A673 (cell line): ENCODE measurements around the gene S100A9. TPM values are rescaled to one million over a fixed set of nuclear protein-coding genes. Genes with fewer than 3 reads are reported as not detected.
"Not testable (repeated sequence)": the region's sequence is repeated elsewhere in the genome, so short reads cannot be mapped to it uniquely, and the experiment has no call there.

ENCODE experiments used
- BruUV-seq: library from RNA; stranded (reverse); fragments of 400-500 nt; replicated peaks from 2 replicates; lab custom pipeline; 2021; lab: Mats Ljungman, UMichigan
- CTCF ChIA-PET: fragments of 300-600 bp; sonication (Branson Sonifier 250); formaldehyde crosslinking; loops from one replicate; lab custom pipeline; 2022; ENCODE audit warnings: antibody characterized with exemption; lab: Charles Lee
- POLR2A ChIA-PET: fragments of 300-600 bp; sonication (Branson Sonifier 250); formaldehyde crosslinking; loops from one replicate; lab custom pipeline; 2022; ENCODE audit warnings: antibody characterized with exemption; ENCODE audit not compliant: low non-redundant PET; lab: Charles Lee
- DNase-seq: peaks from one replicate; pipeline ENCODE4 v3.0.0-alpha.2; 2015; ENCODE audit warnings: low spot score
- H3K27ac ChIP-seq: fragments of 200-600 bp; sonication (generic); 2 replicates; pipeline ENCODE4 v1.5.1; 2016; ENCODE audit warnings: mixed run types, low read depth, mild to moderate bottlenecking, mixed read lengths, antibody characterized with exemption, low read length; ENCODE audit not compliant: poor library complexity, severe bottlenecking
- H3K27me3 ChIP-seq: fragments of 200-600 bp; sonication (generic); replicated peaks from 2 replicates; pipeline ENCODE4 v1.6.1; 2017; ENCODE audit warnings: mixed run types, low read depth, mild to moderate bottlenecking, mixed read lengths, antibody characterized with exemption, low read length; ENCODE audit not compliant: insufficient read depth, poor library complexity
- H3K36me3 ChIP-seq: fragments of 200-600 bp; sonication (generic); 2 replicates; pipeline ENCODE4 v1.6.1; 2016; ENCODE audit warnings: mixed run types, mild to moderate bottlenecking, mixed read lengths, antibody characterized with exemption, low read length; ENCODE audit not compliant: insufficient read depth, poor library complexity, severe bottlenecking
- H3K4me1 ChIP-seq: fragments of 200-600 bp; sonication (generic); 2 replicates; pipeline ENCODE4 v1.6.1; 2017; ENCODE audit warnings: mixed run types, mild to moderate bottlenecking, mixed read lengths, antibody characterized with exemption, low read length; ENCODE audit not compliant: insufficient read depth, poor library complexity, severe bottlenecking
- H3K4me3 ChIP-seq: fragments of 200-600 bp; sonication (generic); 2 replicates; pipeline ENCODE4 v1.5.1; 2016; ENCODE audit warnings: low read depth, mixed run types, mild to moderate bottlenecking, mixed read lengths, low read length; ENCODE audit not compliant: poor library complexity, severe bottlenecking
- H3K9me3 ChIP-seq: fragments of 200-600 bp; sonication (generic); 2 replicates; pipeline ENCODE4 v1.6.1; 2016; ENCODE audit warnings: mixed run types, low read depth, mild to moderate bottlenecking, mixed read lengths, antibody characterized with exemption, low read length; ENCODE audit not compliant: poor library complexity, severe bottlenecking
- EZH2 ChIP-seq: fragments of 200-600 bp; sonication (generic); IDR thresholded peaks from 2 replicates; pipeline ENCODE4 v1.6.1; 2017; ENCODE audit warnings: borderline replicate concordance, low read depth, mild to moderate bottlenecking, mixed read lengths, antibody characterized with exemption, low read length; ENCODE audit not compliant: poor library complexity, severe bottlenecking
- intact Hi-C: fragments of 100-400 bp; cut with micrococcal nuclease; formaldehyde crosslinking; loops from one replicate; pipeline ENCODE4 v1.10.0; 2022; ENCODE audit not compliant: unreplicated experiment
- total RNA-seq: library from RNA; stranded (reverse); gene quantifications from 2 replicates; pipeline ENCODE4 v1.2.3, GENCODE V29; 2021
- TF ChIP-seq, protein P1 (sequence below): fragments of 300-800, 200-600 bp; sonication (generic); conservative IDR thresholded peaks from 2 replicates; pipeline ENCODE4 v1.5.1; 2017; ENCODE audit warnings: low read depth, mild to moderate bottlenecking, antibody characterized with exemption, low read length, moderate library complexity, mixed read lengths

Gene S100A9
- total RNA-seq, 1 experiment from 2014 or later: not detected

- DNase-seq: no peak
Observed at GRCh38 chr1:153403421-153404085, 45.9 kb downstream of the S100A9 start.

GRCh38 chr1:153404086-153404635 is 46.5 kb downstream of the S100A9 start:
- CTCF ChIA-PET: no interaction called here
- Histone ChIP-seq H3K4me1 (no peaks in the 10 kb centered on the region), H3K4me3 (no peak overlapping the region), H3K36me3 (no peaks in the 10 kb centered on the region), H3K27ac (no peak overlapping the region), H3K27me3 (peaks cover 46% of the 10 kb centered on the region), H3K9me3 (no peaks in the 10 kb centered on the region)
- POLR2A ChIA-PET: interaction anchor here (0.6 kb wide), 1 partner anchor 43 kb away, joined by 7 read pairs; no protein-coding TSS in a partner anchor
- intact Hi-C loops: loop anchor here (5.0 kb wide), 1 partner anchor 52 kb away; no protein-coding TSS in a partner anchor
- TF ChIP-seq, protein P1, sequence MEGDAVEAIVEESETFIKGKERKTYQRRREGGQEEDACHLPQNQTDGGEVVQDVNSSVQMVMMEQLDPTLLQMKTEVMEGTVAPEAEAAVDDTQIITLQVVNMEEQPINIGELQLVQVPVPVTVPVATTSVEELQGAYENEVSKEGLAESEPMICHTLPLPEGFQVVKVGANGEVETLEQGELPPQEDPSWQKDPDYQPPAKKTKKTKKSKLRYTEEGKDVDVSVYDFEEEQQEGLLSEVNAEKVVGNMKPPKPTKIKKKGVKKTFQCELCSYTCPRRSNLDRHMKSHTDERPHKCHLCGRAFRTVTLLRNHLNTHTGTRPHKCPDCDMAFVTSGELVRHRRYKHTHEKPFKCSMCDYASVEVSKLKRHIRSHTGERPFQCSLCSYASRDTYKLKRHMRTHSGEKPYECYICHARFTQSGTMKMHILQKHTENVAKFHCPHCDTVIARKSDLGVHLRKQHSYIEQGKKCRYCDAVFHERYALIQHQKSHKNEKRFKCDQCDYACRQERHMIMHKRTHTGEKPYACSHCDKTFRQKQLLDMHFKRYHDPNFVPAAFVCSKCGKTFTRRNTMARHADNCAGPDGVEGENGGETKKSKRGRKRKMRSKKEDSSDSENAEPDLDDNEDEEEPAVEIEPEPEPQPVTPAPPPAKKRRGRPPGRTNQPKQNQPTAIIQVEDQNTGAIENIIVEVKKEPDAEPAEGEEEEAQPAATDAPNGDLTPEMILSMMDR: no peak
- no peak for TF ChIP-seq EZH2
- DNase-seq: no peak
- BruUV-seq: no TSS peak

More at GRCh38 chr1:153403421-153404085, 45.9 kb downstream of the S100A9 start:
- TF ChIP-seq EZH2: no peak
- TF ChIP-seq, protein P1: no peak
- Histone ChIP-seq H3K27ac (no peak overlapping the region), H3K9me3 (no peaks in the 10 kb centered on the region), H3K4me1 (no peaks in the 10 kb centered on the region), H3K27me3 (peaks cover 50% of the 10 kb centered on the region), H3K36me3 (no peaks in the 10 kb centered on the region), H3K4me3 (no peak overlapping the region)
- POLR2A ChIA-PET: interaction anchor here (0.6 kb wide), 1 partner anchor 43 kb away, joined by 7 read pairs; no protein-coding TSS in a partner anchor
- CTCF ChIA-PET: no interaction called here
- no TSS peak for BruUV-seq
- intact Hi-C loops: loop anchor here (5.0 kb wide), 1 partner anchor 51 kb away; no protein-coding TSS in a partner anchor

- intact Hi-C loops: loop anchor here (5.0 kb wide), 1 partner anchor 52 kb away; no protein-coding TSS in a partner anchor
- TF ChIP-seq, protein P1: peak; percentile 62
- TF ChIP-seq EZH2: no peak
- CTCF ChIA-PET: no interaction called here
Observed at GRCh38 chr1:153404768-153405167, 47.1 kb downstream of the S100A9 start.

DNA sequence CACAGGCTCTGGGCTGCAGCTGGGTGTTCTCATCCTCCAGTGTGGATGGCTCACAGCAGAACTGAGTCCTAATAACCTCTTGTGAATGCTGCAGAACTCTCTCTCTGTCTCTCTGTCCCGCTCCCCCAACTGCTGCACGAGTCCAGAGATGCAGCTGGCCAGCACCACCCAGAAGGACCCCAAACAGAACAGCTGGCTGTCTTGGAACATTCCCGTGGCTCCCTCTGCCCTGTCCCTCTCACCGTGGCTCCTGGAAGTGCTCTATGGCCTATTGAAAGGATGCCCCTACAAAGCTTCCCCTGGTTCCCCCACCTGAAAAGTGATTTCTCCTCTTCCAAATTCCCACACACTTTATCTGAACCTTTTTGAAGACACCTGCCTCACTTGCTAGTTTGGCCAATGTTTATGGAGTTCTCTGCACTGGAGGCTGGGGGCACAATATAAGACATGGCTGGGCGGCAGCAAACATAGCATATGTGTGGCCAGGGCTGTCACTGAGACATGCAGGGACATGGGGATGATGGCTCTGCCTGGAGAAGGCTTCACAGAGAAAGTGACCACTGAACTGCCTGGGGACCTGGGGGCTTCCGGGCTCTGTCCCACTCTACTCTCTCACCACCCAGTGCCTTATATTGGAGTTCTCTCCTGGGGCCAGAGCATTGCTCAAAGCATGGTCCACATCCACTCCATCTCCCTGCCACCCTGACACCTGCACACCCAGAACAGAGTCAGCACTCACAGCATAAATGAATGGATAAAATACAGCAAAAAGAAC is 48.4 kb downstream of the S100A9 start:
- H3K4me1 ChIP-seq, intact Hi-C loops, DNase-seq, H3K27ac ChIP-seq, CTCF ChIA-PET, H3K9me3 ChIP-seq, BruUV-seq, H3K36me3 ChIP-seq, H3K4me3 ChIP-seq, POLR2A ChIA-PET: not testable (repeated sequence)
- peaks cover 28% of the 10 kb centered on the region for H3K27me3 ChIP-seq

More at GRCh38 chr1:153404768-153405167, 47.1 kb downstream of the S100A9 start:
- peak; percentile 49 for DNase-seq
- POLR2A ChIA-PET: no interaction called here
- Histone ChIP-seq H3K9me3 (no peaks in the 10 kb centered on the region), H3K27ac (no peak overlapping the region), H3K4me3 (no peak overlapping the region), H3K4me1 (no peaks in the 10 kb centered on the region), H3K27me3 (peaks cover 40% of the 10 kb centered on the region), H3K36me3 (no peaks in the 10 kb centered on the region)
- BruUV-seq: no TSS peak

GRCh38 chr1:153407274-153407673 is 49.6 kb downstream of the S100A9 start:
- BruUV-seq, CTCF ChIA-PET, H3K9me3 ChIP-seq, POLR2A ChIA-PET, H3K4me1 ChIP-seq, H3K36me3 ChIP-seq, intact Hi-C loops, H3K27ac ChIP-seq, DNase-seq, H3K4me3 ChIP-seq: not testable (repeated sequence)
- peaks cover 15% of the 10 kb centered on the region for H3K27me3 ChIP-seq
